GM12864 (cell line): ENCODE results near the gene TMEM208.
A peak's percentile ranks its signal among the peaks of the same experiment; 100 is the strongest.

ENCODE experiments used
- DNase-seq: peaks from one replicate; pipeline ENCODE4 v3.0.0-alpha.2; 2011; ENCODE audit warnings: low read depth
- H3K4me3 ChIP-seq: 2 replicates; pipeline ENCODE4 v1.5.1; 2011; ENCODE audit warnings: mild to moderate bottlenecking, low read depth, low read length, control low read depth
- CTCF ChIP-seq: IDR thresholded peaks from 2 replicates; pipeline ENCODE4 v1.5.1; 2011; ENCODE audit warnings: low read depth, mild to moderate bottlenecking, moderate library complexity, low read length, control low read depth, inconsistent platforms; ENCODE audit errors: missing control alignments

The TMEM208 gene

GRCh38 chr16:67183284-67183626 is 43.7 kb upstream of the TMEM208 start:
- no peak for TF ChIP-seq CTCF
- no peak for DNase-seq
- peak overlapping the region; percentile 84 for H3K4me3 ChIP-seq

- no peak for TF ChIP-seq CTCF
- H3K4me3 ChIP-seq: peak within 1 kb of the TSS; percentile 84
- peak; percentile 96 for DNase-seq
Observed at GRCh38 chr16:67183627-67184452, 43.1 kb upstream of the TMEM208 start, which contains the start of gene MATCAP1. Gene MATCAP1 (minus strand): TSS chr16:67183963. CDS start chr16:67180610, 3,353 bp downstream.

- DNase-seq: no peak
- no peak for TF ChIP-seq CTCF
Observed at GRCh38 chr16:67184453-67184994, 42.4 kb upstream of the TMEM208 start.

GRCh38 chr16:67184995-67185650 is 41.8 kb upstream of the TMEM208 start:
- DNase-seq: no peak
- no peak overlapping the region for H3K4me3 ChIP-seq
- TF ChIP-seq CTCF: peak; percentile 89

More at GRCh38 chr16:67184453-67184994, 42.4 kb upstream of the TMEM208 start:
- H3K4me3 ChIP-seq: peak overlapping the region; percentile 84

GRCh38 chr16:67185651-67186134 is 41.2 kb upstream of the TMEM208 start:
- no peak for DNase-seq
- TF ChIP-seq CTCF: no peak
- no peak overlapping the region for H3K4me3 ChIP-seq

- no peak for DNase-seq
- no peak for TF ChIP-seq CTCF
- H3K4me3 ChIP-seq: no peak overlapping the region
Observed at GRCh38 chr16:67186550-67186950, 40.4 kb upstream of the TMEM208 start.
